ENCODE results near the gene ZNF710. TPM values are rescaled to one million over a fixed set of nuclear protein-coding genes. Genes with fewer than 3 reads are reported as not detected.

Gene ZNF710
- total and polyA plus RNA-seq, 2 of the 13 experiments (the other 11 are each of a cell fraction or from before 2014, with no cell fraction given), result 4.7 to 20.6 TPM

- no peak for TF ChIP-seq FUBP1 (CRISPR knock-in tag; IDR thresholded peaks at IDR 0.05; ENCODE audit: borderline replicate concordance)
- no peak for TF ChIP-seq ZNF839 (CRISPR knock-in tag; IDR thresholded peaks at IDR 0.05; ENCODE audit: borderline replicate concordance)
- 0 out of 2 replicates have a peak, but pooled peaks have one; percentile 63 for TF ChIP-seq MEIS2 (CRISPR knock-in tag; IDR thresholded peaks at IDR 0.05)
- TF ChIP-seq MAX (IDR thresholded peaks at IDR 0.05), result peak; percentile 55
- peak; percentile 43; the same call in 1 of the 2 replicates for TF ChIP-seq MIER3 (CRISPR knock-in tag; IDR thresholded peaks at IDR 0.05; ENCODE audit: borderline replicate concordance)
- no peak for TF ChIP-seq ZNF710 (CRISPR knock-in tag; IDR thresholded peaks at IDR 0.05; ENCODE audit: borderline replicate concordance)
- TF ChIP-seq MEIS1 (CRISPR knock-in tag; IDR thresholded peaks at IDR 0.05; ENCODE audit: borderline replicate concordance), result peak; percentile 63; the same call in 1 of the 2 replicates
- TF ChIP-seq ZNF644 (CRISPR knock-in tag; IDR thresholded peaks at IDR 0.05; ENCODE audit: low read depth), result 0 out of 2 replicates have a peak, but pooled peaks have one; percentile 43
- peak; percentile 54 for TF ChIP-seq HNRNPLL (IDR thresholded peaks at IDR 0.05; ENCODE audit: low read depth, low read length, poor library complexity, severe bottlenecking)
- TF ChIP-seq ZNF768 (CRISPR knock-in tag; IDR thresholded peaks at IDR 0.05), result peak; percentile 19; the same call in 1 of the 2 replicates
- peak; percentile 73 for TF ChIP-seq BCL6 (CRISPR knock-in tag; IDR thresholded peaks at IDR 0.05)
- peak; percentile 49; the same call in 1 of the 2 replicates for TF ChIP-seq NFKB2 (CRISPR knock-in tag; IDR thresholded peaks at IDR 0.05; ENCODE audit: borderline replicate concordance)
- TF ChIP-seq KDM2A (CRISPR knock-in tag; IDR thresholded peaks at IDR 0.05; ENCODE audit: borderline replicate concordance, low read depth), result peak; percentile 65; the same call in 1 of the 2 replicates
- peak; percentile 66; the same call in 1 of the 2 replicates for TF ChIP-seq MYC (CRISPR knock-in tag; IDR thresholded peaks at IDR 0.05; ENCODE audit: borderline replicate concordance)
- TF ChIP-seq ZNF75D (CRISPR knock-in tag; IDR thresholded peaks at IDR 0.05; ENCODE audit: borderline replicate concordance), result no peak
- peak; percentile 73; the same call in 1 of the 2 replicates for TF ChIP-seq ZNF503 (CRISPR knock-in tag; IDR thresholded peaks at IDR 0.05)
- TF ChIP-seq MLX (CRISPR knock-in tag; IDR thresholded peaks at IDR 0.05), result peak; percentile 96
- TF ChIP-seq ZBTB33 (CRISPR knock-in tag; IDR thresholded peaks at IDR 0.05), result peak; percentile 26; the same call in 1 of the 2 replicates
- 0 out of 2 replicates have a peak, but pooled peaks have one; percentile 38 for TF ChIP-seq ZNF354B (CRISPR knock-in tag; IDR thresholded peaks at IDR 0.05)
Observed at GRCh38 chr15:90126596-90127435, 125.7 kb downstream of the ZNF710 start (continued).

Measured in HepG2 (cell line).